Effector memory CD8-positive, alpha-beta T cell (primary cell): ENCODE measurements around the gene RNF144B.

ENCODE experiments used
- ATAC-seq: fragments of 150-1000 bp; cut with Tn5 transposase; replicated peaks from 2 replicates; pipeline ENCODE4 v1.10.0; 2021; ENCODE audit warnings: mild to moderate bottlenecking, moderate library complexity
- DNase-seq, 3 experiments: peaks; one replicate each; pipeline ENCODE4 v3.0.0; 2021
- H3K27ac Mint-ChIP-seq, 2 donors: one replicate each; pipeline ENCODE4 v1.8.0; 2022; ENCODE audit warnings: mild to moderate bottlenecking in 2 of 2, mixed read lengths in 2 of 2, moderate library complexity in 2 of 2
- H3K27me3 Mint-ChIP-seq, 2 donors: one replicate each; pipeline ENCODE4 v1.8.0; 2022; ENCODE audit warnings: mixed read lengths in 2 of 2
- H3K36me3 Mint-ChIP-seq: one replicate; pipeline ENCODE4 v1.8.0; 2022; ENCODE audit warnings: mild to moderate bottlenecking, moderate library complexity, mixed read lengths; ENCODE audit not compliant: insufficient read depth
- H3K4me1 Mint-ChIP-seq, 2 donors: one replicate each; pipeline ENCODE4 v1.8.0; 2022; ENCODE audit warnings: low read depth in 2 of 2, mixed read lengths in 2 of 2
- H3K4me3 Mint-ChIP-seq, 2 donors: one replicate each; pipeline ENCODE4 v1.8.0; 2022; ENCODE audit warnings: mild to moderate bottlenecking in 2 of 2, mixed read lengths in 2 of 2, moderate library complexity in 2 of 2
- H3K9me3 Mint-ChIP-seq, 2 donors: one replicate each; pipeline ENCODE4 v1.8.0; 2022; ENCODE audit warnings: mixed read lengths in 2 of 2

The RNF144B gene

DNA sequence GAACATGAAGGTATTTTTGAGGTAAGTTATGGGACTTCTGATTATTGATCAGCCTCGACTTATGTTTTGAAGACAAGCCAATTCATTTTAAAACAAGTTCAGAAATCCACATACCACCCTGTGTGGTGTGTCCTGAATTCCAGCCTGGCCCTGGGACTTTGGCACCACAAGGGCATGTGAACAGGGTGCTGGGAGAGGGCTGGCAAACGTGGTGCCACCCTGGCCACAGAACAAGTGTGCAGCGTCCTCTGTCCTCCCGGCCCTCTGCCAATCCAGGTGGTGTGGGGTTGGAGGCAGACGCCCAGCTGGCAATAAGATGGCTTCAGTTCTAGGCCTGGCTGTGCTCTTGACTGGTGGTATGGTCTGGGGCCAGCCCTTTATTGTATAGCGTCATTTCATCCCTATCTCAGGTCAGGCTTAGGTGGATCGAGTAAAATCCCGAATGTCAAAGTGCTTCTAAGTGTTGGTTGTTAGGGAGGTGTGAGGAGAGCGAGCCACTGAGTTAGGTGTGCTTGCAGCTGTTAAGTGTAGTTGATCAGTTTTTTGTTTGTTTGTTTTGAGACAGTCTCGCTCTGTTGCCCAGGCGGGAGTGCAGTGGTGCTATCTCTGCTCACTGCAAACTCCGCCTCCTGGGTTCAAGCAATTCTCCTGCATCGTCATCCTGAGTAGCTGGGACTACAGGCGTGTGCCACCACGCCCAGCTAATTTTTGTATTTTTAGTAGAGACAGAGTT, 84.2 kb downstream of the RNF144B start:
- DNase-seq (no peak), ATAC-seq (no peak)
- Mint-ChIP-seq H3K4me3 (no peak overlapping the region), H3K4me1 (no peaks in the 10 kb centered on the region), H3K9me3 (no peaks in the 10 kb centered on the region), H3K27ac (no peak overlapping the region), H3K27me3 (peaks cover 5 to 12% of the 10 kb centered on the region in 2 donors), H3K36me3 (peaks cover 7% of the 10 kb centered on the region)

DNA sequence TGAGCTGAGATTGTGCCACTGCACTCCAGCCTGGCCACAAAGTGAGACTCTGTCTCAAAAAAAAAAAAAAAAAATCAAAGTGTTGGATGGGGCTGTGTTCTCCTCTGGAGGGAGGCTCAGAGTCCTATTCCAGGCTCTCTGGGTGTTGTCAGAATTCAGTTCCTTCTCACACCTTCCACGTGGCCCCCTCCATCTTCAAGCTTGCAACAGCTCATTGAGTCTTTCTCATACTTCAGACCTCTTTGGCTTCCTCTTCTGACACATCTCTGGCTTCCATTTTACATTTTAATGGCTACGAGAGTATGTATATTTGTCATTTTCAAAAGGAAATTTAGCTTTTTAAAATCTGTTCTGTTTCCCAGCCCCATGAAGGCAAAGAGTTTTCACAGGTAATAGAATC, 85.8 kb downstream of the RNF144B start:
- Mint-ChIP-seq H3K4me1 (no peaks in the 10 kb centered on the region), H3K36me3 (no peaks in the 10 kb centered on the region), H3K4me3 (no peak overlapping the region), H3K27me3 (peaks cover 10 to 13% of the 10 kb centered on the region in 2 donors), H3K27ac (no peak overlapping the region), H3K9me3 (no peaks in the 10 kb centered on the region)
- DNase-seq (no peak), ATAC-seq (no peak)

DNA sequence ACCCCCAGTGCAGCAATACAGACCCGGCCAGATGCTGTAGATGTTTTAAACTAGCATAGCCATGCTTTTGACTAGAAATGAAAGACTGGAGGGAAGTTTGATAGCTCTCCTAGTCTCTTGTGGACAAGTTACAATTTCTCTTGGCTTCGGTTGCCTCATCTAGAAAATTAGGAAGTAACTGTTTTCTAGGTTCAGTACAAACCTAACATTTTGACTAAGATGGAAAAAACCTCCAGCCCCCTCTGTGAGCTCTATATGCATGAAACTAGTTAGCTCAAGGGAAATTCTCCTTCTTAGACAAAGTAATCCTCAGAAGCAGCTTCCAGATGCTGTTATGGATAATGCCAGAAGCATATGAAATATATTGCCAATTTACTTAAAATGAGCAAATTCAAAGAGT, 86.6 kb downstream of the RNF144B start:
- ATAC-seq (no peak), DNase-seq (no peak)
- Mint-ChIP-seq H3K9me3 (no peaks in the 10 kb centered on the region), H3K27me3 (peaks cover 10 to 13% of the 10 kb centered on the region in 2 donors), H3K4me3 (no peak overlapping the region), H3K36me3 (no peaks in the 10 kb centered on the region), H3K4me1 (no peaks in the 10 kb centered on the region), H3K27ac (no peak overlapping the region)

DNA sequence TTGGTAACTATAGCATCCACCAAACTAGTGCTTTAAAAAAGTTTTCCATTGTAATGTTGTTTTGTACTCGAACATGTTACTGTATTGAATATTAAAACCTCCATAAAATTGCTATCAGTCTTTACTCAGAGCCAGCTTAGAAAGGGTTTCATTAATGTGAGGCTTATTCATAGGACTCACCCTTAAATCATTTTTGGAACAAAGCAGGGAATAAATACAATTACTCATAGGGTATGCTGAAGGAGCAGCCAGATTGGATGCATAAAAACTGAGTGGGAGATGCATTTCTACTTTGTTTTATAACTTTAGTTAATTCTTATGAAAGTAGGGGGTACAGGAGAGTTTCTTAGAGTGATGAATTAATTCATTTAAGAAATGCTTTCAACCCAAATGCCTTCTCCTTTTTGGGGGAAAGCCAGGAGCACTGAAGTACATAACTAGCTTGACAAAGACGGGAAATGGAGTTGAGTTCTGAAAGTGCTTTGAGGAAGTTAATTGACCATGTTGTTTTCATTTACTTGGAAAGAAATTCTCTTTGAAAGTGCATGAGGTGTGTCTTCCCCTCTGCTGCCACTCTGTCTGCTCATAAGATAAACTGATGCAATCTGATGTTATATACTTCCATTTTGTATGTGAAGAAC, 90.3 kb downstream of the RNF144B start:
- Mint-ChIP-seq H3K27ac (no peak overlapping the region), H3K4me1 (no peaks in the 10 kb centered on the region), H3K9me3 (no peaks in the 10 kb centered on the region), H3K4me3 (no peak overlapping the region), H3K27me3 (peaks cover 12 to 19% of the 10 kb centered on the region in 2 donors), H3K36me3 (no peaks in the 10 kb centered on the region)
- DNase-seq (no peak), ATAC-seq (no peak)

DNA sequence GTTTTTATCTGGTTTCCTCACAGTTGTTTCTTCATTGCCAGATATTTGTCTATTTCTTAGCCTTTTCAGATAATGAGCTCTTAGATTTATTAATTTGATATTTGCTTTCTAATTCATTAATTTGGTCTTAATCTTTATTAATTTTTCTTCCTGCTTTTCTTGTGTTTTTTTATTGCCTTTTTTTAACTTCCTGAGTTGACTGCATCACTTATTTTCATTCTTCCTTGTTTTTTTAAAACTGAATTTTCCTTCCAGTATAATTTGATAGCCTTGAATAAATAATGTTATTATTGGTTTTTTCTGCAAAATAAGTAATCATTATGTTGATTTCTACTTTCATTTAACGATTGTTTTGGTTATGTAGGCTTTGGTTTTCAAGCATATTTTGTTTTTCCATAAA, 91.5 kb downstream of the RNF144B start:
- no peaks in the 10 kb centered on the region for H3K4me1 Mint-ChIP-seq
- ATAC-seq (no peak), DNase-seq (no peak)
- H3K27me3 Mint-ChIP-seq: peaks cover 23 to 30% of the 10 kb centered on the region in 2 donors
- no peak overlapping the region for H3K4me3 Mint-ChIP-seq
- H3K36me3 Mint-ChIP-seq: no peaks in the 10 kb centered on the region
- no peaks in the 10 kb centered on the region for H3K9me3 Mint-ChIP-seq
- H3K27ac Mint-ChIP-seq: no peak overlapping the region

DNA sequence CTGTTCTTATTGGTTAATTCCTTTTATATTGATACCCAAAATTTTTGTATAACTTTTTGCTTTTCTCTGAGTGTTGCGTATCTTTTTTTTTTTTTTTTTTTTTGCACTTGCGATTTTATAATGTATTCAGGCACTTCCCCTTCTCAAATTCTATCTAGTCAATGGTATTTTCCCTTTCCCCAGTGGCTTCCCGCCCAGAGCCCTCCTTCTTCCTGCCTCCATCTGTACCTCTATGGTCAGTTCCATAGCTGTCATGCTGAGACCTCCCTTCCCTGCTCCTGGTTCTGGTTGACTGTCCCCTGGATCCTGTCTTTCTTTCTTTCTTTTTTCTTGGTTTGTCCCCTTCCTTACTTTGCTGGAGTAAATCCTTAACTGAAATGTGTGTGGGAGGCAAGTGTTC, 94.7 kb downstream of the RNF144B start:
- Mint-ChIP-seq H3K9me3 (no peaks in the 10 kb centered on the region), H3K27ac (no peak overlapping the region), H3K27me3 (peaks cover 32 to 44% of the 10 kb centered on the region in 2 donors), H3K36me3 (no peaks in the 10 kb centered on the region), H3K4me3 (no peak overlapping the region), H3K4me1 (no peaks in the 10 kb centered on the region)
- DNase-seq: no peak
- ATAC-seq: no peak

DNA sequence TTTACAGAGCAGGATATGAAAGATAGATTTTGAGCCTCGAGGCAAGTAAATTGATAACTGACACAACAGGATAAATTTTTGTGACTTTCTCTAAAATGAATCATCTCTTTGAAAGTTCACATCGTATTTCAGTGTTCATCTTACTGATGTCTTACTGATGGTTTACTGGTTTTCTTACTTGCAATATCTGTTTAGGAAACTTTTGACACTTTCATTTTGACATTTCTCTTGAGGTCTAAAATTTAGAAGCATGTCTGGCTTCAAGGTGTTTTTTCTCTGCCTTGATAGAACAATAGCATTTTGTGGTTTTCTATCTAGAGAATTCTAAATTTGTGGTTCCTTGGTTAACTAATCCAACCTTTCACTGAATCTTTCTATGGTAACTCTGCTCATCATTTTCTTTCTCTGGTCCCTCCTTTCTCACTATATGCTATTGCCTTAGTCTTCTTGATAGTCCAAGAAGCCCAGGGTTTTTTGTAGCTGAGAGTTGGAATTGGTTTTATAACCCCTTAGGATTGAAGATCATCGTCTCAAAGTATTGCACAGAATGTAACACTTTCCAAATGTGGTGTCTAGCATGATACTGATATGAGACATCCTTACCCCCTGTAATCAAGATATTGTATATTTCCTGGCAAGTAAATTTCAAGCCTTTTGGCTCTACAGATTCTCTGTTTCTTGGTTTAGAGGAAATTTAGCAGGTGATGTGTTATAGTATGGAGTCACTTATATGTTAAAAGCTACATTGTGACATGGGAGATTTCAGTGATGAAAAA, 98.7 kb downstream of the RNF144B start:
- Mint-ChIP-seq H3K4me3 (no peak overlapping the region), H3K27me3 (peaks cover 42 to 53% of the 10 kb centered on the region in 2 donors), H3K36me3 (no peaks in the 10 kb centered on the region), H3K9me3 (no peaks in the 10 kb centered on the region), H3K4me1 (no peaks in the 10 kb centered on the region), H3K27ac (no peak overlapping the region)
- ATAC-seq (no peak), DNase-seq (no peak)

DNA sequence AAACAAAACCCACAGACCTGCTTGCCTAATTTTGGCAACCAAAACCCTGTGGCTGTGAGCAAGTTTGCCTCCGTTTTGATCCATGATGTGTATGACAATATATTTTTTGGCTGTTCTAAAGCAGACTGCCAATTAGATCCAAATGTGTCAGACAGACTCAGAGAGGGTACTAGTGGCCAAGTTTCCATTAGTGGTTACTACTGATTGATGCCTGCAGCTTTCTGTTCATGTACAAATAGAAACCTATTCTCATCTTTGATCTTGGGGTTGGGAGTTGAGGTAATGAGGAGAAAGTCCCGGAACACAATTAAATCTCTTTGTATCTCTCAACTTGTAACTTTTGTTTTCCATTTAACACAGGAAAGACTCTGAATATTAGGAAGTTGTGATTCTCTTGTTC, 100.9 kb downstream of the RNF144B start:
- Mint-ChIP-seq H3K4me1 (no peaks in the 10 kb centered on the region), H3K4me3 (no peak overlapping the region), H3K27me3 (peaks cover 28 to 46% of the 10 kb centered on the region in 2 donors), H3K36me3 (no peaks in the 10 kb centered on the region), H3K9me3 (no peaks in the 10 kb centered on the region), H3K27ac (no peak overlapping the region)
- DNase-seq (no peak), ATAC-seq (no peak)

DNA sequence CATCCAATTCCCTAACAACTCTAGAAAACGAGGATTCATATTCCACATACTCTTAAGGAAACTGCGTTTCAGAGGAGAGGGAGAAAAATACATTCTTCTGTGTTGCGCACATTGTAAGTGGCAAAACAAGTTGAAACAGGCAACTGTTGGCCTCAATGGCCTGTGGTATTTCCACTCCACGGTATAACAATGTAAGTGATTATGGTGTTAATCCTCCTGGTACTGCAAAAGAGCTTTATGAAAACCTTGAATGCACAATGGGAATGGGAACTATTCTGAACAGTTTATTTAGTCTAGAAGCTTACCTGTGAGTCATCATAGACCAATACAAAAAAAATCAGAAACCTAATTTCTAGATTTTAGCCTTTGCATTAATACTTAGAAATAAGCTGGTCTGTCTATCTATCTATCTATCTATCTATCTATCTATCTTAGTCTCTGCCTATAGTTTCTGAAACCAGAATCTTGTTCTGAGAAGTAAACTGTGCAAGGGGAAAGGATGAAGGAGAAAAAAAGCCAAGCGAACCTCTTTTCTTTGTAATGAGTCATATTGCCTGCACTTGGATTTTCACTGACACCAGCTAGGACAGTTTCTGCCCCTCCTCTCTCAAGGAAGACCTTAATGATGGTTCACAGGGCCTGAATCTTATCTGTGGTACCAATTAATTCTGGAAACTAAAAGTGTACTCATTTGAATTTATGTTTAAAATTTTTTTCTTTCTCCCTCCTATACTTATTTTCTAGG, 101.5 kb downstream of the RNF144B start:
- DNase-seq (no peak), ATAC-seq (no peak)
- Mint-ChIP-seq H3K36me3 (no peaks in the 10 kb centered on the region), H3K27me3 (peaks cover 23 to 40% of the 10 kb centered on the region in 2 donors), H3K4me1 (no peaks in the 10 kb centered on the region), H3K9me3 (no peaks in the 10 kb centered on the region), H3K27ac (no peak overlapping the region), H3K4me3 (no peak overlapping the region)

DNA sequence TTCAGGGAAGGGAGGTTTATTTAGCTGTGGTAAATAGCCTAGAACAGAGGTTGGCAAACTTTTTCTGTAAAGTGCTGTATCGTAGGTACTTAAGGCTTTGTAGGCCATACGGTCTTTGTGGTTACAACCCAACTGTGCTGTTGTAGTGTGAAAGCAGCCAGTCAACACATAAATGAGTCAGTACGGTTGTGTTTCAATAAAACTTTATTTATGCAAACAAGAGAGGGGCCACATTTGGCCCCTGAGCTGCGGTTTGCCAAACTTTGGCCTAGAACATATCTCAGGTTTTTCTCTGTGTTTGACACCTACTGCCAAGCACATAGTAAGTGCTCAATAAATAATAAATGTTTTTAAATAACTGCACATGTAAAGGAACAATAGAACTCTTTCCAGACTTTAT, 102.2 kb downstream of the RNF144B start:
- Mint-ChIP-seq H3K27me3 (peaks cover 23 to 40% of the 10 kb centered on the region in 2 donors), H3K27ac (no peak overlapping the region), H3K36me3 (no peaks in the 10 kb centered on the region), H3K4me3 (no peak overlapping the region), H3K9me3 (no peaks in the 10 kb centered on the region), H3K4me1 (no peaks in the 10 kb centered on the region)
- ATAC-seq: no peak
- DNase-seq: no peak

DNA sequence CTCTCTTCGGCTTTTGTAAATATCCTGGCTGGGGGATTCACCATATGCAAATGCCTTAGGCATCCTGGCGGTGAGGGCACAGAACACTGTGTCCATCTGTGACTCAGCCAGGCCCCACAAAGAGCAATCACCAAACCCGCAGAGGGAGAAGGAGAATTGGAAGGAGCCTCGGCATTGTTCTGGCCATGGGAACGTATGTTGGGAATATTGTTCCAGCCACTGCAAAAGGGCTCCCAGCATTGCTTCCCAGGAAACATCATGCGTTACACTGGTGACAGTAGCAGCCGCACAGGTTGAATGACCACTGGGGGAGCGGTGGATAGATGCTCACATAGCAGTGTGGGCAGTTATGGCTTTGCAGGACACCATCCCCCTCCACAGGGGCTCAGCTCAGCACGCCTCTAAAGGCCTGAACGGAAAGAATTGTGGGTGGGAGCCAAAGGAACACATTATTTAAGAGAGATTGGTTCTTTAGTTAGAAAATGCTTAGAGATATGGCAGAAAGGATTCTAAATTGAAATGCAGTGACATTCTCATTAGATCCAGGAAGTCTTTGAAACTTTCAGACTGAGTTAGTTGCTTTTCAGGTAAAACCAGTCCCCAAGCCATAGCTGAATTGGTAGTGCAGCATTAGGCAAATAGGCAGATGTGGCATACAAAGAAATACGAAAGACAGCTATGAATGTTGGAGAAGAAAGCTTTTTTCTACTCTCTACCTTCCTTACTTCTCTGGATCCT, 104.3 kb downstream of the RNF144B start:
- H3K27ac Mint-ChIP-seq: no peak overlapping the region
- no peaks in the 10 kb centered on the region for H3K36me3 Mint-ChIP-seq
- H3K27me3 Mint-ChIP-seq: peaks cover 14 to 20% of the 10 kb centered on the region in 2 donors
- DNase-seq (no peak), ATAC-seq (no peak)
- H3K9me3 Mint-ChIP-seq: no peaks in the 10 kb centered on the region
- H3K4me3 Mint-ChIP-seq: no peak overlapping the region
- H3K4me1 Mint-ChIP-seq: no peaks in the 10 kb centered on the region

DNA sequence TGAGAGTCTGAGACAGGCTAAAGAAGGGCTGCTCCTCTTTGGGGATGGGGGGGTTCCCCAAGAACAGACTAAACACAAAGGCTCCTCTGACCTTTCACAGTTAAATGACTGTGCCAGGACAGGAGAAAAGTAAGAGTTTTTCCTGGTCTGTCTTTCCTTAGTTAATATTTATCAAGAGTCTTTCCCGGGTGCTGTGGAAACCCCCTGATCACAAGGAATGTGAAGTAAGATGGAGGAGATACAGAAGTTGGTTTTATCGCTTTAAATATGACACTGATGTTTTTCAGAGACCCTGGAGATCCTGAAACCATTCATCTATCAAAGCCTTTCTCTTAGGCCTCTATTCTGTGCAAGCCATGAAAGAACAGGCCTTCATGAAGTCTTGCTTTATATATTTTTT, 105.8 kb downstream of the RNF144B start:
- DNase-seq (no peak), ATAC-seq (no peak)
- Mint-ChIP-seq H3K27me3 (peaks cover 17 to 21% of the 10 kb centered on the region in 2 donors), H3K27ac (no peak overlapping the region), H3K4me1 (no peaks in the 10 kb centered on the region), H3K9me3 (no peaks in the 10 kb centered on the region), H3K4me3 (no peak overlapping the region), H3K36me3 (no peaks in the 10 kb centered on the region)

DNA sequence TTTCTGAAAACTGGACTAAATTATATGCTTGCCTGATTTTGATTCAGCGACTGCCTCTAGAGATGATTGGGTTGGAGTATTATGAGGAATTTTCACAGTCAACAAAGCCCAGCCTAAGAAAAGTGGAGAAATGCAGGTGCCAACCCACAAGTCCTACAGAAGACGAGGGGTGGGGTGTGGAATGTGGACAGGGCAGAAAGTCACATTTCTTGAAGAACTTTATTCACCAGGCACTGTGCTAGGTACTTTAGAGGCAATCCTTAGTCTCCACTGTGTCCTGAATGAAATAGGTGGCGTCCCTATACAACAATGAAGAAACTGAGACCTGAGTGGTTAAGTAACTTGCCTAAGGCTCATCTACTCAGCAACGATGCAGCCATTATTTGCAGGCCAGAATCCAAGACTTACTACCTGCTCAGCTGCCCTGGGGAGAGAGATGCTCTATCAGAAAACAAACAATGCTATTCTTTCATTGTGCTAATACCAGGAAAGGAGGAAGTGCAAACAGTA, 106.3 kb downstream of the RNF144B start:
- no peaks in the 10 kb centered on the region for H3K9me3 Mint-ChIP-seq
- DNase-seq (no peak), ATAC-seq (no peak)
- no peak overlapping the region for H3K4me3 Mint-ChIP-seq
- no peak overlapping the region for H3K27ac Mint-ChIP-seq
- peaks cover 17 to 21% of the 10 kb centered on the region in 2 donors for H3K27me3 Mint-ChIP-seq
- no peaks in the 10 kb centered on the region for H3K4me1 Mint-ChIP-seq
- no peaks in the 10 kb centered on the region for H3K36me3 Mint-ChIP-seq
